GM12801 (cell line): ENCODE data around the gene DOCK6.

Experiments
- TF ChIP-seq, protein P1 (sequence below): IDR thresholded peaks from one replicate; pipeline ENCODE4 v1.5.1; 2011; ENCODE audit warnings: control low read depth; ENCODE audit not compliant: insufficient read length; ENCODE audit errors: extremely low read depth

DOCK6 gene

DNA sequence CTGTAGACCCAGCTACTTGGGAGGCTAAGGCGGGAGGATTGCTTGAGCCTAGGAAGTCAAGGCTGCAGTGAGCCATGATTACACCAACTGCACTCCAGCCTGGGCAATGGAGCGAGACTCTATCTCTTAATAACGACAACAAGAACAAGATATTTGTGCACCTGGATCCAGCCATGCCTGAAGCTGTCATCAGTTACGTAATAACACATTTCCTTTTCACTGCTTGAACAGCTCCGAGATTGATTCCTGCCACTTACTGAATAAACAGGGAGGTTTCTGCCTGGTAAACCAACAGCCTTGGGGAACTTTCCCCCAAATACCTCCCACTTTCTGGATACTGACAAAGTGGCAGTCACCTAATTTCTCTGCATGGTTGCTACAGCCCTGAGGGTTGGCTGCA, 70.4 kb downstream of the DOCK6 start:
- TF ChIP-seq, protein P1, sequence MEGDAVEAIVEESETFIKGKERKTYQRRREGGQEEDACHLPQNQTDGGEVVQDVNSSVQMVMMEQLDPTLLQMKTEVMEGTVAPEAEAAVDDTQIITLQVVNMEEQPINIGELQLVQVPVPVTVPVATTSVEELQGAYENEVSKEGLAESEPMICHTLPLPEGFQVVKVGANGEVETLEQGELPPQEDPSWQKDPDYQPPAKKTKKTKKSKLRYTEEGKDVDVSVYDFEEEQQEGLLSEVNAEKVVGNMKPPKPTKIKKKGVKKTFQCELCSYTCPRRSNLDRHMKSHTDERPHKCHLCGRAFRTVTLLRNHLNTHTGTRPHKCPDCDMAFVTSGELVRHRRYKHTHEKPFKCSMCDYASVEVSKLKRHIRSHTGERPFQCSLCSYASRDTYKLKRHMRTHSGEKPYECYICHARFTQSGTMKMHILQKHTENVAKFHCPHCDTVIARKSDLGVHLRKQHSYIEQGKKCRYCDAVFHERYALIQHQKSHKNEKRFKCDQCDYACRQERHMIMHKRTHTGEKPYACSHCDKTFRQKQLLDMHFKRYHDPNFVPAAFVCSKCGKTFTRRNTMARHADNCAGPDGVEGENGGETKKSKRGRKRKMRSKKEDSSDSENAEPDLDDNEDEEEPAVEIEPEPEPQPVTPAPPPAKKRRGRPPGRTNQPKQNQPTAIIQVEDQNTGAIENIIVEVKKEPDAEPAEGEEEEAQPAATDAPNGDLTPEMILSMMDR = no peak

DNA sequence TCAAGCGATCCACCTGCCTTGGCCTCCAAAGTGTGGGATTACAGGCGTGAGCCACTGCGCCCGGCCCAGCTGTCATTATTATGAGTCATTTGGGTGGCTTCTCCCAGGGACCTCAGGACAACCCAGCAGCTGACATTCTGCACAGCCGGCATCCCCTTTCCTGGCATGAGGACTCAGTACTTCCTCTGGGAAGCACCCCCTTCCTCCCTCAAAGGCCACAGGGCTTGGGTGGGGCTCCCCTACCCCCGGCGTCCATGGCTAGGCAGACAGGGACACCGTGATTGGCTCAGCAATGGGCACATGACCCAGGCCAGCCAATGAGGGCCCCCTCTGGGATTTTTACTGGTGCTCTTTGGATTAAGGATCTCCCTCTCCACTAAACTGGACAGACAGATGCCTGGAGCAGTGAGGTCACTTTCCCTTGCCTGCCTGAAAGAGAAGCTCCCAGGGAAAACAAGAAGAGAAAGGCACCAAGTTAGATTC, 71.0 kb downstream of the DOCK6 start:
- TF ChIP-seq, protein P1 = no peak

DNA sequence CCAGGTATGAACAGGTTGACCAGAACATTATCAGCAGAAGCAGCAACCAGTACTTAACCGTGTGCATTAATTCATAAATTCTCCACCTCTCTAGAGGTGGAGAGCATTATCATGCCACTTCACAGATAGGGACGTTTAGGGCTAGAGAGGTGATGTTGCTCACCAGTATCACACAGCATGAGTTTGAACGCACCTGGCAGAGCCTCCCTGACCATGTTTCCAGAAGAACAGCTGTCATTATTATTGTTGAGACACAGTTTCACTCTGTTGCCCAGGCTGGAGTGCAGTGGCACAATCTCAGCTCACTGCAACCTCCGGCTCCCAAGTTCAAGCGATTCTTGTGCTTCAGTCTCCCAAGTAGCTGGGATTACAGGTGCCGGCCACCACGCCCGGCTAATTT, 71.8 kb downstream of the DOCK6 start:
- TF ChIP-seq, protein P1 = no peak

DNA sequence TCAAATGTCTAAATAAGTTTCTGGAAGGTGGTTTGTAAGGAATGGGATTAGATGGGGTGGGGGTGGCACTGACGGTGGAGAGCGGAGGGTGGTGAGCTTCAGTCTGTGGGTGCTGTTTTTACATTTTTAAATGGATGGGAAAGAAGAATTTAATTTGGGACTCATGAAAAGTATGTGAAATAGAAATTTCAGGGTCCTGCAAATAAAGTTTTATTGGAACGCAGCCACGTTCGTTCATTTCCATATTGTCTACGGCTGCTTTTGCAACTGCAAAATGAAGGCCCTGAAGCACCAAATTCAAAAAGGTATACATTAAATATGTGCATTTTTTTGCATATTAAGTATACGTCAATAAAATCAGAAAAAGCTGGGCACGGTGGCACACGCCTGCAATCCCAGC, 74.9 kb downstream of the DOCK6 start:
- TF ChIP-seq, protein P1 = no peak

DNA sequence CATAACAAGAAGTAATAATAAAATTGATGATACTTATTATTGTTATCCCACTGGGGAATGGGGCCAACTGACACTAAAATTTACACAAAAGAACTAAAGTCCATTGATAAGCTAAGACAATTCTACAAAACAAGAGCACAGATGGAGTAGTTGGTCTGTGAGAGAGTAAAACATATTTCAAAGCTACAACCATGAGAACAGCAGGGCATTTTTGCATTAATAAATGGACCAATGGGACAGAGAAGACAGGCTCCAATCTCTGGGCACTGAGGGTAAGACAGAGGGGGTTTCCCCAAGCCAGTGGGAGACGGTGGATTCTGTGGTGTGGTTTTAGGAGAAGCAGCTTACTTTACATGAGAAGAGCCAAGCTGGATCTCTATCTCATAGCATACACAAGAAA, 79.3 kb downstream of the DOCK6 start:
- TF ChIP-seq, protein P1 = no peak

DNA sequence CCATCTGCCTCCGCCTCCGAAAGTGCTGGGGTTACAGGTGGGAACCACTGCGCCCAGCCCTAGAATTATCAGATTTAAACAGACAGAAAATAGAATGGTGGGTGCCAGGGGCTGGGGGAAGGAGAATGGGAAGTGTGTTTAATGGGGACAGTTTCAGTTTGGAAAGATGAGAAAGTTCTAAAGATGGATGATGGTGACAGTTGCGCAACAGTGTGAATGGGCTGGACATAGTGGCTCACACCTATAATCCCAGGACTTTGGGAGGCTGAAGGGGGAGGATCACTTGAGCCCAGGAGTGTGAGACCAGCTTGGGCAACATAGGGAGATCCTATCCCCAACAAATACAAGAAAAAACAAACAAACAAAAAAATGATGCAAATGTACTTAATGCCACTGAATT, 80.8 kb downstream of the DOCK6 start:
- TF ChIP-seq, protein P1 = no peak

DNA sequence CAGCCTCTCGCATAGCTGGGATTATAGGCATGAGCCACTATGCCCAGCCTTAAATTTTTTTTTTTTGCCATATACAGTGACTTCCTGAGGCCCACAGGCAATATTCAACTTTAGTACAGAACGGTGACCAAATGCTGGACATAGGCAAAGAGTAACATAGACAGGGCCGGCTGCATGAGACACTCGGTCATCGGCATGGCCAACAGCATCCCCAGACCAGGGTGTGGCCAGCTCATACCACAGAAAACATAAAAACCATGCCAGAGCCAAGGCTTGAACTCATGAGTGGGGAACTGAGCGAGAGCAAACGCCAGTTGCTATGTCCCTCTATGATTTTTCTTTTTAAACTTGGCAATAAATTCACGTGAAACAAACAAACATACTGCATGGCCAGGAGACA, 82.0 kb downstream of the DOCK6 start:
- TF ChIP-seq, protein P1 = no peak
